A549 (cell line): Measurements from ENCODE around the gene STN1. TPM values are rescaled to one million over a fixed set of nuclear protein-coding genes. Genes with fewer than 3 reads are reported as not detected.

Experiments
- ATAC-seq, 2 experiments: fragments of 200-7000 bp in 1 of 2; fragments of >200 bp in 1 of 2; cut with Nextera tagmentation in 1 of 2; cut with Tn5 transposase in 1 of 2; 3 replicates each; pipeline versions ENCODE4 v1.8.0 to v1.9.1; 2018 to 2020; ENCODE audit warnings: mild to moderate bottlenecking in 1 of 2, moderate library complexity in 1 of 2
- CTCF ChIA-PET: fragments of 300-600 bp; sonication (Branson Sonifier 250); formaldehyde crosslinking; extraction: SDS; loops from one replicate; lab custom pipeline; 2021; ENCODE audit warnings: antibody characterized with exemption, inconsistent platforms; lab: Yijun Ruan, JAX
- POLR2A ChIA-PET: fragments of 350-600 bp; formaldehyde crosslinking; extraction: SDS; loops from one replicate; lab custom pipeline; 2021; ENCODE audit warnings: antibody characterized with exemption, inconsistent platforms; lab: Yijun Ruan, JAX
- DNase-seq, 2 experiments: peaks; one replicate each; pipeline versions ENCODE4 v3.0.0 to v3.0.0-alpha.2; 2011 to 2016; ENCODE audit warnings: low read depth in 1 of 2, low spot score in 1 of 2
- FAIRE-seq: peaks from 2 replicates; lab custom pipeline; 2011; peaks lifted over from hg19 to GRCh38; lab: Jason Lieb, UNC
- H3K27ac ChIP-seq, 2 experiments: fragments of >200 bp; sonication (Bioruptor Twin); formaldehyde crosslinking; 3 replicates each; pipeline ENCODE4 v1.5.1; 2016 to 2017
- H3K4me1 ChIP-seq: fragments of >200 bp; sonication (Bioruptor Twin); formaldehyde crosslinking; 3 replicates; pipeline ENCODE4 v1.6.1; 2016
- H3K4me2 ChIP-seq: fragments of >200 bp; sonication (Bioruptor Twin); formaldehyde crosslinking; 3 replicates; pipeline ENCODE4 v1.6.1; 2016
- H3K4me3 ChIP-seq: fragments of >200 bp; sonication (Bioruptor Twin); formaldehyde crosslinking; 3 replicates; pipeline ENCODE4 v1.5.1; 2016
- H3K9me3 ChIP-seq: fragments of >200 bp; sonication (Bioruptor Twin); formaldehyde crosslinking; 3 replicates; pipeline ENCODE4 v1.6.1; 2016
- CBX2 ChIP-seq: fragments of 200-600 bp; sonication (generic); IDR thresholded peaks from 2 replicates; pipeline ENCODE4 v1.6.1; 2016; ENCODE audit warnings: low read depth, mild to moderate bottlenecking, borderline replicate concordance
- CBX8 ChIP-seq: fragments of 200-600 bp; sonication (generic); IDR thresholded peaks from 2 replicates; pipeline ENCODE4 v1.6.1; 2016
- CHD4 ChIP-seq: fragments of 200-600 bp; sonication (generic); IDR thresholded peaks from 2 replicates; pipeline ENCODE4 v1.6.1; 2016; ENCODE audit warnings: antibody characterized with exemption, mild to moderate bottlenecking, borderline replicate concordance
- EHF ChIP-seq: fragments of 250-450 bp; sonication (Bioruptor Pico); IDR thresholded peaks from 2 replicates; pipeline ENCODE4 v1.5.0; 2020; ENCODE audit warnings: mild to moderate bottlenecking
- EHMT2 ChIP-seq: fragments of 200-600 bp; sonication (generic); IDR thresholded peaks from 2 replicates; pipeline ENCODE4 v1.6.1; 2016; ENCODE audit warnings: antibody characterized with exemption, low read depth, mild to moderate bottlenecking, moderate library complexity
- FOSB ChIP-seq: fragments of 250-450 bp; sonication (Bioruptor Pico); IDR thresholded peaks from 2 replicates; pipeline ENCODE4 v1.5.0; 2020; ENCODE audit warnings: mild to moderate bottlenecking, moderate library complexity
- HDAC2 ChIP-seq: fragments of 200-600 bp; sonication (generic); IDR thresholded peaks from 2 replicates; pipeline ENCODE4 v1.6.1; 2016
- HOXA7 ChIP-seq: fragments of 250-450 bp; sonication (Bioruptor Pico); IDR thresholded peaks from 2 replicates; pipeline ENCODE4 v1.5.0; 2020; ENCODE audit warnings: mild to moderate bottlenecking, moderate library complexity
- JUN ChIP-seq, 2 experiments: fragments of >200 bp; sonication (Bioruptor Twin); formaldehyde crosslinking; IDR thresholded peaks; 2 replicates in 1 of 2; 3 replicates in 1 of 2; pipeline ENCODE4 v1.6.1; 2016 to 2017
- JUNB ChIP-seq: fragments of >200 bp; sonication (Bioruptor Twin); formaldehyde crosslinking; IDR thresholded peaks from 2 replicates; pipeline ENCODE4 v1.6.1; 2016
- KDM5A ChIP-seq: fragments of 200-600 bp; sonication (generic); IDR thresholded peaks from 2 replicates; pipeline ENCODE4 v1.6.1; 2016; ENCODE audit warnings: antibody characterized with exemption, mild to moderate bottlenecking
- NFE2L2 ChIP-seq: fragments of 150-350 bp; conservative IDR thresholded peaks from 2 replicates; pipeline ENCODE4 v1.6.1; 2014; ENCODE audit warnings: low read length
- PHF8 ChIP-seq: fragments of 200-600 bp; sonication (generic); IDR thresholded peaks from 2 replicates; pipeline ENCODE4 v1.6.1; 2016; ENCODE audit warnings: low read depth, mild to moderate bottlenecking, antibody characterized with exemption, moderate library complexity, borderline replicate concordance
- POLR2A ChIP-seq: IDR thresholded peaks from 2 replicates; pipeline ENCODE4 v1.6.1; 2012; ENCODE audit warnings: mild to moderate bottlenecking, low read length
- POLR2AphosphoS2 ChIP-seq: conservative IDR thresholded peaks from 2 replicates; pipeline ENCODE4 v1.6.1; 2012; ENCODE audit warnings: low read length, improper control_type of control experiment, inconsistent platforms
- RAD21 ChIP-seq, 2 experiments: fragments of >200 bp in 1 of 2; sonication (Bioruptor Twin) in 1 of 2; formaldehyde crosslinking in 1 of 2; IDR thresholded peaks in 1 of 2; conservative IDR thresholded peaks in 1 of 2; 2 replicates in 1 of 2; 3 replicates in 1 of 2; pipeline ENCODE4 v1.6.1; 2012 to 2018; ENCODE audit warnings: inconsistent platforms in 1 of 2
- RFX5 ChIP-seq: fragments of 450-650 bp; IDR thresholded peaks from 2 replicates; pipeline ENCODE4 v1.7.1; 2014; ENCODE audit warnings: antibody characterized with exemption, mild to moderate bottlenecking, moderate library complexity
- SMC3 ChIP-seq: fragments of >200 bp; sonication (Bioruptor Twin); formaldehyde crosslinking; IDR thresholded peaks from 3 replicates; pipeline ENCODE4 v1.6.1; 2018; ENCODE audit warnings: inconsistent platforms
- TFCP2L1 ChIP-seq: fragments of 250-450 bp; sonication (Bioruptor Pico); IDR thresholded peaks from 2 replicates; pipeline ENCODE4 v1.5.0; 2021; ENCODE audit warnings: mild to moderate bottlenecking
- TP53 ChIP-seq: fragments of 250-450 bp; sonication (Bioruptor Pico); IDR thresholded peaks from 2 replicates; pipeline ENCODE4 v1.5.0; 2021; ENCODE audit warnings: mild to moderate bottlenecking, moderate library complexity
- ZC3H11A ChIP-seq: fragments of 450-650 bp; IDR thresholded peaks from 2 replicates; pipeline ENCODE4 v1.6.1; 2014; ENCODE audit warnings: antibody characterized with exemption, mild to moderate bottlenecking
- ZSCAN20 ChIP-seq: fragments of 250-450 bp; sonication (Bioruptor Pico); IDR thresholded peaks from 2 replicates; pipeline ENCODE4 v1.8.0; 2022; ENCODE audit warnings: mild to moderate bottlenecking, moderate library complexity
- WGBS: methylation state at CpG from one replicate; pipeline ENCODE4 v1.1.6; 2017; ENCODE audit errors: missing lambda C conversion rate; 5-methylcytosine and 5-hydroxymethylcytosine counted together
- polyA plus RNA-seq, 4 experiments: library from polyadenylated mRNA; depleted of rRNA in 3 of 4; stranded (reverse); fragments of >200 nt; fragmentation: RNase III in 1 of 4; extraction: RNeasy Plus Mini Kit Qiagen cat#74134 plus additional on column Dnase treatment in 1 of 4; gene quantifications; 2 replicates in 3 of 4; 3 replicates in 1 of 4; pipeline ENCODE4 v1.2.3, GENCODE V29; 2011 to 2017
- TF ChIP-seq, protein P1 (sequence below): fragments of >200 bp; sonication (Bioruptor Twin); formaldehyde crosslinking; IDR thresholded peaks from 3 replicates; pipeline ENCODE4 v1.5.1; 2016
- TF ChIP-seq, protein P2 (sequence below): fragments of 250-450 bp; sonication (Bioruptor Pico); IDR thresholded peaks from 2 replicates; pipeline ENCODE4 v1.5.0; 2020; ENCODE audit warnings: low read depth, mild to moderate bottlenecking, moderate library complexity
- TF ChIP-seq, protein P3 (sequence below): IDR thresholded peaks from 2 replicates; pipeline ENCODE4 v1.6.1; 2012
- TF ChIP-seq, protein P4 (sequence below): IDR thresholded peaks from 2 replicates; pipeline ENCODE4 v1.6.1; 2012

The STN1 gene
- polyA plus RNA-seq, 2 of the 4 experiments (the other 2 are of a cell fraction), result 17.1 to 34.5 TPM

DNA sequence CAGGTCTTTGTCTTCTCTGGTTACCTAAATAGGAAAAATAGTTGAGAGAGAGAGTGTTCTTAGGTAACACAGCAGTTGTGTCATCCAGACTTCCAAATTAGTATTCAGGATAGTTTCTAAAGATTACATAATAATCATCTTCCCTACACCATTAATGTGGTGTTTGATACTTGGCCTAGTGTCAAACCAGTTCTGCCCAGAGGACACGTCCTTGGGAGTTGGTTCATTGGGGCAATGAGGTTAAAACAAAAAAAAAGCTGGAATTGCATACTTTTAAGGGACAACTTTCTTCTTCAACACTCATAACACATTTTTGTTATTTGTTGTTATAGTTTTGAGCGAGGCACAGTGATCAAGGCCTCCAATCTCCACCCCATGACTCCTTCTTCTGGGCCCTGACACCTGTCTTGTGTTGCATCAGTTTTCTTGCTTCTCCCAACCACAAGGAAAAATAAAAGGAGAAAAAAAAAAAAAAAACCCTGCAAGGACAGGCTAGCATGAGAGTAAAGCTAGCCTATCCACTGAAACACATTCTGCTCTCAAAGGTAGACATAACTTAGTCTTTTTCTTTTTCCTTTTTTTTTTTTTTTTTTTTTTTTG, 28.8 kb downstream of the STN1 start:
- FAIRE-seq (no peak), ATAC-seq (no peak), DNase-seq (no peak)
- Histone ChIP-seq H3K9me3 (no peaks in the 10 kb centered on the region), H3K27ac (peak overlapping the region; percentile 73 to 90), H3K4me1 (peaks cover 50% of the 10 kb centered on the region), H3K4me3 (no peak overlapping the region), H3K4me2 (peak overlapping the region; percentile 67)
- 73% methylated on average over 2 of the region's 2 CpGs for WGBS
- TF ChIP-seq, protein P1, sequence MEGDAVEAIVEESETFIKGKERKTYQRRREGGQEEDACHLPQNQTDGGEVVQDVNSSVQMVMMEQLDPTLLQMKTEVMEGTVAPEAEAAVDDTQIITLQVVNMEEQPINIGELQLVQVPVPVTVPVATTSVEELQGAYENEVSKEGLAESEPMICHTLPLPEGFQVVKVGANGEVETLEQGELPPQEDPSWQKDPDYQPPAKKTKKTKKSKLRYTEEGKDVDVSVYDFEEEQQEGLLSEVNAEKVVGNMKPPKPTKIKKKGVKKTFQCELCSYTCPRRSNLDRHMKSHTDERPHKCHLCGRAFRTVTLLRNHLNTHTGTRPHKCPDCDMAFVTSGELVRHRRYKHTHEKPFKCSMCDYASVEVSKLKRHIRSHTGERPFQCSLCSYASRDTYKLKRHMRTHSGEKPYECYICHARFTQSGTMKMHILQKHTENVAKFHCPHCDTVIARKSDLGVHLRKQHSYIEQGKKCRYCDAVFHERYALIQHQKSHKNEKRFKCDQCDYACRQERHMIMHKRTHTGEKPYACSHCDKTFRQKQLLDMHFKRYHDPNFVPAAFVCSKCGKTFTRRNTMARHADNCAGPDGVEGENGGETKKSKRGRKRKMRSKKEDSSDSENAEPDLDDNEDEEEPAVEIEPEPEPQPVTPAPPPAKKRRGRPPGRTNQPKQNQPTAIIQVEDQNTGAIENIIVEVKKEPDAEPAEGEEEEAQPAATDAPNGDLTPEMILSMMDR, result no peak
- TF ChIP-seq FOSB (CRISPR knock-in tag) (no peak), NFE2L2 (no peak), CBX2 (no peak), JUN (IDR thresholded peaks at IDR 0.05) (no peak), KDM5A (no peak)
- TF ChIP-seq, protein P2, sequence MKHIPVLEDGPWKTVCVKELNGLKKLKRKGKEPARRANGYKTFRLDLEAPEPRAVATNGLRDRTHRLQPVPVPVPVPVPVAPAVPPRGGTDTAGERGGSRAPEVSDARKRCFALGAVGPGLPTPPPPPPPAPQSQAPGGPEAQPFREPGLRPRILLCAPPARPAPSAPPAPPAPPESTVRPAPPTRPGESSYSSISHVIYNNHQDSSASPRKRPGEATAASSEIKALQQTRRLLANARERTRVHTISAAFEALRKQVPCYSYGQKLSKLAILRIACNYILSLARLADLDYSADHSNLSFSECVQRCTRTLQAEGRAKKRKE (CRISPR knock-in tag), result no peak
- TF ChIP-seq, protein P3, sequence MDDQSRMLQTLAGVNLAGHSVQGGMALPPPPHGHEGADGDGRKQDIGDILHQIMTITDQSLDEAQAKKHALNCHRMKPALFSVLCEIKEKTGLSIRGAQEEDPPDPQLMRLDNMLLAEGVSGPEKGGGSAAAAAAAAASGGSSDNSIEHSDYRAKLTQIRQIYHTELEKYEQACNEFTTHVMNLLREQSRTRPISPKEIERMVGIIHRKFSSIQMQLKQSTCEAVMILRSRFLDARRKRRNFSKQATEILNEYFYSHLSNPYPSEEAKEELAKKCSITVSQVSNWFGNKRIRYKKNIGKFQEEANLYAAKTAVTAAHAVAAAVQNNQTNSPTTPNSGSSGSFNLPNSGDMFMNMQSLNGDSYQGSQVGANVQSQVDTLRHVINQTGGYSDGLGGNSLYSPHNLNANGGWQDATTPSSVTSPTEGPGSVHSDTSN, result no peak
- ChIA-PET CTCF (interaction anchor here (0.6 to 4.5 kb wide), 15 partner anchors 10 to 460 kb away, joined by 3 to 20 read pairs (median 6); partner anchors contain the start of genes SFR1 and SLK), POLR2A (interaction anchor here (1.5 to 1.9 kb wide), 2 partner anchors 19 to 232 kb away, joined by 11 to 12 read pairs; partner anchors contain the start of gene SFR1)

DNA sequence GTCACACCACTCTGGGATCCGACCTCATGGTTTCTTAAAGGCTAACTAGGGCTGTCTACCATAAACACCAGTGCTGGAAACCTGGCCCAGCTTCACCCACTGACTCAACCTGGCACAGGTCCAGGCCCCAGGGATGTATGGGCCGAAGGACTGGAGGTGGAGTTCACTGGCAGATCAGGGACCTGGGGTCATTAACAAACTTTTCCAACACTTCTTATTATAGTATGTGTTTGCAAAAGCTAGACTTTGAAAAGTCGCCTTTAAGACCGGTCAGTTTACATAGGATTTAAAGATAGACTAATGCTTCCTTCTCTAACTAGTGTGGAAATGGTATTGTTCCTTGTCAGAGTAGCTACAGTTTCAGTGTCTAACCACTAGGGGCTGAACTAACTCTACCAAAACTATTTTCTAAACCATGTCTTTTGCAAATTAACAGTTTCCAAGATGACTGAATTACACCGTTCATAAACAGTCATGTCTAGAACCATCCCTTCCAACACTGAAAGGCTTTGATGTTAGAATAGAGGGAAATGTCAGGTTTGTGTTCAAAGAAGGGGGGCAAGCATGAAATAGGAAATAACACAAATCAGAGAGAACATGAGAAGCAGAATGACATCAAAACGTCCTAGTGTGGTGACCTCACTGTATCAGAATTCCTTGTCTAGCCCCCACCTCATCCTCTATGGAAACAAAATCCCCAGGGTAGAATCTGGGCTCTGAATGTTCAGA, 29.7 kb downstream of the STN1 start:
- Histone ChIP-seq H3K4me2 (peak overlapping the region; percentile 67), H3K27ac (peak overlapping the region; percentile 73 to 90), H3K4me1 (peaks cover 41% of the 10 kb centered on the region), H3K9me3 (no peaks in the 10 kb centered on the region), H3K4me3 (no peak overlapping the region)
- ATAC-seq (peak; percentile 58 to 72; a peak in 5 of 6 replicates), DNase-seq (peak; percentile 72 to 77), FAIRE-seq (peak; percentile 95)
- WGBS, result 9% methylated on average over 6 of the region's 6 CpGs
- POLR2A ChIA-PET, result interaction anchor here (0.5 to 1.7 kb wide), 4 partner anchors 20 to 235 kb away, joined by 3 to 9 read pairs (median 5); partner anchors contain the start of gene SFR1
- CTCF ChIA-PET, result interaction anchor here (0.6 to 11.4 kb wide), 61 partner anchors 9 to 390 kb away, joined by 3 to 321 read pairs (median 4); partner anchors contain the start of genes GSTO1, SFR1 and STN1
- TF ChIP-seq POLR2AphosphoS2 (no peak), CHD4 (no peak), JUN (IDR thresholded peaks at IDR 0.05) (0 out of 5 replicates have a peak, but pooled peaks of 1 of the 2 experiments have one; percentile 17), HOXA7 (CRISPR knock-in tag) (no peak), JUNB (0 out of 2 replicates have a peak, but pooled peaks have one; percentile 24), HDAC2 (no peak), CBX8 (no peak), PHF8 (no peak), RAD21 (conservative IDR thresholded peaks at IDR 0.05 in 1 of 2, IDR thresholded peaks at IDR 0.05 in 1 of 2) (peak; percentile 92 to 93), EHF (no peak), EHMT2 (no peak), TFCP2L1 (CRISPR knock-in tag) (no peak), ZSCAN20 (0 out of 2 replicates have a peak, but pooled peaks have one; percentile 17), RFX5 (no peak), POLR2A (no peak), ZC3H11A (no peak), TP53 (CRISPR knock-in tag) (no peak), SMC3 (peak; percentile 85)
- TF ChIP-seq, protein P4, sequence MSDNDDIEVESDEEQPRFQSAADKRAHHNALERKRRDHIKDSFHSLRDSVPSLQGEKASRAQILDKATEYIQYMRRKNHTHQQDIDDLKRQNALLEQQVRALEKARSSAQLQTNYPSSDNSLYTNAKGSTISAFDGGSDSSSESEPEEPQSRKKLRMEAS, result no peak
- TF ChIP-seq, protein P3, result no peak
- TF ChIP-seq, protein P1, result peak; percentile 95
